NCI-H2081 treated with DMSO at 0.1 percent for 48 hours (cell line): Measurements from ENCODE around the gene AP2A2.

Experiments used
- DNase-seq: peaks from one replicate; lab custom pipeline; 2025; lab: John Stamatoyannopoulos, UW

The AP2A2 gene

GRCh38 chr11:996681-997080, 71.0 kb downstream of the AP2A2 start:
- DNase-seq = no peak

GRCh38 chr11:997907-998306, 72.2 kb downstream of the AP2A2 start:
- no peak for DNase-seq

- no peak for DNase-seq
Measured at GRCh38 chr11:999009-999408, 73.3 kb downstream of the AP2A2 start.

- no peak for DNase-seq
Measured at GRCh38 chr11:1000357-1001278, 74.9 kb downstream of the AP2A2 start.

- DNase-seq = no peak
Measured at GRCh38 chr11:1001617-1002405, 76.1 kb downstream of the AP2A2 start.

- no peak for DNase-seq
Measured at GRCh38 chr11:1002406-1002984, 76.8 kb downstream of the AP2A2 start.

GRCh38 chr11:1003159-1003558, 77.5 kb downstream of the AP2A2 start:
- DNase-seq = no peak

GRCh38 chr11:1005928-1006327, 80.3 kb downstream of the AP2A2 start:
- peak; percentile 63 for DNase-seq

GRCh38 chr11:1006762-1007161, 81.1 kb downstream of the AP2A2 start:
- DNase-seq = peak; percentile 70

GRCh38 chr11:1007279-1007678, 81.6 kb downstream of the AP2A2 start:
- DNase-seq = no peak

- no peak for DNase-seq
Measured at GRCh38 chr11:1008001-1008802, 82.5 kb downstream of the AP2A2 start.

GRCh38 chr11:1008803-1009145, 83.1 kb downstream of the AP2A2 start:
- no peak for DNase-seq

GRCh38 chr11:1009371-1009770, 83.7 kb downstream of the AP2A2 start:
- no peak for DNase-seq

- no peak for DNase-seq
Measured at GRCh38 chr11:1009991-1010390, 84.3 kb downstream of the AP2A2 start.

- no peak for DNase-seq
Measured at GRCh38 chr11:1010551-1011319, 85.1 kb downstream of the AP2A2 start.

GRCh38 chr11:1011320-1011698, 85.6 kb downstream of the AP2A2 start:
- DNase-seq = no peak

GRCh38 chr11:1012291-1012690, 86.6 kb downstream of the AP2A2 start:
- DNase-seq = no peak

GRCh38 chr11:1012740-1013630, 87.3 kb downstream of the AP2A2 start:
- no peak for DNase-seq

- DNase-seq = no peak
Measured at GRCh38 chr11:1013631-1013935, 87.9 kb downstream of the AP2A2 start.

GRCh38 chr11:1014276-1014675, 88.6 kb downstream of the AP2A2 start:
- DNase-seq = no peak
